ENCODE results near the gene SOX6. TPM values are rescaled to one million over a fixed set of nuclear protein-coding genes. Genes with fewer than 3 reads are reported as not detected.

SOX6 gene
- total RNA-seq, 1 donor from 2014 or later = 1.6 TPM

DNA sequence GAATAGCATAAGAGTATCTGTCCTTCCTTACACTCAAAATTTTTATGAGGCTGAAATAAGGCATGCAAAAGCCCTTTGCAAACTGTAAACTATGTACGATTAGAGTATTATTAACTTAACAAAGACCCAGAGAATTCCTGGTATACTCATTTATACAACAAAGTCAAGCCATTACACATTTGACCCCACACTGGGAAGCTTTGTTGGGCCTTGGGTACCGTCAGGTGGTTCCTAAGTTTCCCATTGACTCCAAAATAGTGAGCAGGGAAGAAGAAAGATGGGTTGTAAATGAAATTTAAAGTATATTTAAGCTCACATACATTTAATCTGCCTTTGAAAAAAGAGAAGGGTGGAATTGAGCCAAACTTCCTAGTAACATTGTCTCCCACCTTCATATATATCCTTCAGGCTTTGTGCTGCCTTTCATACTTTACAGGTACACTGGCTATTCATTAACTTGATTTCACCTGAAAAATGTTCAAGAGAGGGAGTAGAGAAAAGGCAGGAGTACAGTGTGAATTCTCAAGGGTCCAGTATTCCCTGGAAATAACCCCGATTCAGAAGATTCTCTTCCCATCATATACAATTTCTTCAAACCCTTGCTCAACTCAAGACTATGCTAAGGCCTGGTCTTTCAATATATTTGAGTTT, 68.6 kb downstream of the SOX6 start:
- no peak overlapping the region for H3K4me3 ChIP-seq
- no peak for DNase-seq (ENCODE audit: low spot score in 2 of 2)
- no peaks in the 10 kb centered on the region for H3K36me3 ChIP-seq
- no peaks in the 10 kb centered on the region for H3K4me1 ChIP-seq
- no peaks in the 10 kb centered on the region for H3K27me3 ChIP-seq
- H3K9me3 ChIP-seq = no peaks in the 10 kb centered on the region
- no peak overlapping the region for H3K27ac ChIP-seq
- intact Hi-C loops (cut with DNase I) = no loop called here
- TF ChIP-seq, protein P1, sequence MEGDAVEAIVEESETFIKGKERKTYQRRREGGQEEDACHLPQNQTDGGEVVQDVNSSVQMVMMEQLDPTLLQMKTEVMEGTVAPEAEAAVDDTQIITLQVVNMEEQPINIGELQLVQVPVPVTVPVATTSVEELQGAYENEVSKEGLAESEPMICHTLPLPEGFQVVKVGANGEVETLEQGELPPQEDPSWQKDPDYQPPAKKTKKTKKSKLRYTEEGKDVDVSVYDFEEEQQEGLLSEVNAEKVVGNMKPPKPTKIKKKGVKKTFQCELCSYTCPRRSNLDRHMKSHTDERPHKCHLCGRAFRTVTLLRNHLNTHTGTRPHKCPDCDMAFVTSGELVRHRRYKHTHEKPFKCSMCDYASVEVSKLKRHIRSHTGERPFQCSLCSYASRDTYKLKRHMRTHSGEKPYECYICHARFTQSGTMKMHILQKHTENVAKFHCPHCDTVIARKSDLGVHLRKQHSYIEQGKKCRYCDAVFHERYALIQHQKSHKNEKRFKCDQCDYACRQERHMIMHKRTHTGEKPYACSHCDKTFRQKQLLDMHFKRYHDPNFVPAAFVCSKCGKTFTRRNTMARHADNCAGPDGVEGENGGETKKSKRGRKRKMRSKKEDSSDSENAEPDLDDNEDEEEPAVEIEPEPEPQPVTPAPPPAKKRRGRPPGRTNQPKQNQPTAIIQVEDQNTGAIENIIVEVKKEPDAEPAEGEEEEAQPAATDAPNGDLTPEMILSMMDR (IDR thresholded peaks at IDR 0.05) = no peak

DNA sequence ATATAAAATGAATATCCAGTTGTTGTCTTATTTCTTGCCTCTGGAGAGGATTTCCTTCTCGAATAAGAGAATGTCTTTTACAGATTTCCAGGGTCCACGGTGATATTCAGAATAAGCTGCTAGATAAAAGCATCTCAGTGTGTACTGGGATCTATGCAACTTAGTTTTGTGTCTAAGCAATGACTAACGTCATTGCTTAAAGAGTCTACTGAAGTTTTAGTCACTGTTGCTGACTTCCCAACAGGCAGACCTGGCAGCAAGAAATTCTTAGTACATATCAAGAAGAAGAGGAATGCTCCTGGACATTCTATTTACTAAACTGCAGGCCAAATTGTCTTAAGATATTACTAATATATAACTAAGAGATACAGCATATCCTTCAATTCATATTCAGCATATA, 70.3 kb downstream of the SOX6 start:
- Histone ChIP-seq H3K4me3 (no peak overlapping the region), H3K27me3 (no peaks in the 10 kb centered on the region), H3K27ac (no peak overlapping the region), H3K36me3 (no peaks in the 10 kb centered on the region), H3K4me1 (no peaks in the 10 kb centered on the region), H3K9me3 (no peaks in the 10 kb centered on the region)
- intact Hi-C loops (cut with DNase I) = no loop called here
- TF ChIP-seq, protein P1 (IDR thresholded peaks at IDR 0.05) = no peak
- no peak for DNase-seq (ENCODE audit: low spot score in 2 of 2)

DNA sequence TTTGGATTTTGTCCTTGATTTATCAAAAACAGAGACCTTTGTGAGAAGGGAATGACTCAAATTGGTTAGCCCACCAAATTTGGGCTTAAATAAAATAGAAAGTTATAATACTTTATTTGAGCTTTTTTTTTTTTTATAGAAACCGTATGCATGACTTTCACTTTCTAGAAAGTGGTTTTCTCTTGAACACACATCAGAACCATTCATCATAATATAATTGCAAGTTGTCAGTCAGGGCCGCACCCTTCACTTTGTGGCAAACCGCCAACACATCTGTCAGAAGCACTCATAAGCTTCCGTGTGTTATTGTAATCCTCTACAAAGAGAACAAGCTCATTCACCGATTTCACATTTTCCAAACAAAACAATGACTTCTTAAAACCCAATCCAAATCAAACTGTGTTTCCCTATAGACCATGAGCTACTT, 76.1 kb downstream of the SOX6 start:
- no peaks in the 10 kb centered on the region for H3K27me3 ChIP-seq
- H3K27ac ChIP-seq = no peak overlapping the region
- H3K36me3 ChIP-seq = no peaks in the 10 kb centered on the region
- intact Hi-C loops (cut with DNase I) = no loop called here
- TF ChIP-seq, protein P1 (IDR thresholded peaks at IDR 0.05) = no peak
- no peak overlapping the region for H3K4me3 ChIP-seq
- H3K9me3 ChIP-seq = no peaks in the 10 kb centered on the region
- H3K4me1 ChIP-seq = no peaks in the 10 kb centered on the region
- no peak for DNase-seq (ENCODE audit: low spot score in 2 of 2)

DNA sequence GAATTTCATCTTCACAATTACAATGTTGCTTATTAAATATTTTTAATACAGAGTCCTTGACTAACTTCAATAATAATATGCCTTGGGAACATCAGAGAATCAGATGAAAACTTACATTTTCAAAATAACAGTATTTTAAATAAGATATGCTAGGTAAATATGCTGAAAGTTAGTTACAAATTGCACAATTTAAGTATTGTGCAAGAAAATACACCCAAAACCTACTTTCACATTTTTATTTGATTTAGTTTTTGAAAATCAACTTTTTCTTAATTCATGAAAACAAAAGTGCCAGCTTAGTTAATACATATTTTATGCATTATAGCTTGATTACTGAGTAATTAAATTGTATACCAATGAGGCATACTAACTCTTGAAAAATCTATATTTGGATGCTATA, 76.8 kb downstream of the SOX6 start:
- TF ChIP-seq, protein P1 (IDR thresholded peaks at IDR 0.05) = no peak
- Histone ChIP-seq H3K27me3 (no peaks in the 10 kb centered on the region), H3K4me1 (no peaks in the 10 kb centered on the region), H3K27ac (no peak overlapping the region), H3K4me3 (no peak overlapping the region), H3K9me3 (no peaks in the 10 kb centered on the region), H3K36me3 (no peaks in the 10 kb centered on the region)
- intact Hi-C loops (cut with DNase I) = no loop called here
- no peak for DNase-seq (ENCODE audit: low spot score in 2 of 2)

DNA sequence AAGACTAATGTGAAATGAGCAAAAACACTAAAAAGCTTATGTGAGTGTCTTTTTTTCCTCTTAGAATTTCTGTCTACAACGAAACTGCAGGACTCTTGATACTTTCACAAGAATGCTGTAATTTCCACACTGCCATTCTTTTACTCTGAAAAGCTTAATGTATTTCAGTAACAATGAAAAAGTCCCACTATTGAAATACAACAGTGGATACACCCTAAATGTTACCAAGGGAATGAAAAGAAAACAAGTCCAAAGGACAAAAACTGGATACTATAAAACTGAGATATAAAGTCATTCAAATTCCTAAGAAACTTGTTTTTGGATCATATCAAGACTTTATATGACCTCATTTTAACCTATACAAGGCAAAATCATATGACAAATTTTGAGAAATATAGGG, 77.4 kb downstream of the SOX6 start:
- DNase-seq (ENCODE audit: low spot score in 2 of 2) = no peak
- no peaks in the 10 kb centered on the region for H3K4me1 ChIP-seq
- H3K36me3 ChIP-seq = no peaks in the 10 kb centered on the region
- no peaks in the 10 kb centered on the region for H3K27me3 ChIP-seq
- H3K4me3 ChIP-seq = no peak overlapping the region
- H3K27ac ChIP-seq = no peak overlapping the region
- TF ChIP-seq, protein P1 (IDR thresholded peaks at IDR 0.05) = no peak
- intact Hi-C loops (cut with DNase I) = no loop called here
- H3K9me3 ChIP-seq = no peaks in the 10 kb centered on the region

DNA sequence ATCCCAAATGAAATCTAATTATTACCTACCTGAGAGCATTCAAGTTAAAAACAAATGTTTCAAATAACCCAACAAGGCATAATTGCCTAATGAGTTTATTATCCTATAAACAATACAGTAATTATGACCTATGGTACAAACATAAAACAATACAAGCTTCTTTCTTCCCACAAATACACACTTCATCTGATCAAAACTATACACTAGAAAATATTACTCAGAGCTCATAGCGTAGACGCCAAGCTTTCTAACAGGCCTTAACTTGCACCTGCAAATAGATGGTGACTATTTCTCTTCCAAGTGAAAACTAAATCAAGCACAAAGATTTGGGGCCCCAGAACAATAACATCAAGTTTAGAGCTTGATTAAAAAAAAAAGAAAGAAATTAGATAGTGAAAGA, 78.1 kb downstream of the SOX6 start:
- intact Hi-C loops (cut with DNase I) = no loop called here
- H3K4me3 ChIP-seq = no peak overlapping the region
- no peaks in the 10 kb centered on the region for H3K27me3 ChIP-seq
- H3K4me1 ChIP-seq = no peaks in the 10 kb centered on the region
- TF ChIP-seq, protein P1 (IDR thresholded peaks at IDR 0.05) = no peak
- H3K36me3 ChIP-seq = no peaks in the 10 kb centered on the region
- no peaks in the 10 kb centered on the region for H3K9me3 ChIP-seq
- DNase-seq (ENCODE audit: low spot score in 2 of 2) = no peak
- H3K27ac ChIP-seq = no peak overlapping the region

Measured in ascending aorta (tissue), 2 donors.